A549 (cell line): ENCODE data around the gene WDR20. TPM values are rescaled to one million over a fixed set of nuclear protein-coding genes. Genes with fewer than 3 reads are reported as not detected.

ENCODE experiments used
- ATAC-seq, 2 experiments: fragments of 200-7000 bp in 1 of 2; fragments of >200 bp in 1 of 2; cut with Nextera tagmentation in 1 of 2; cut with Tn5 transposase in 1 of 2; 3 replicates each; pipeline versions ENCODE4 v1.8.0 to v1.9.1; 2018 to 2020; ENCODE audit warnings: mild to moderate bottlenecking in 1 of 2, moderate library complexity in 1 of 2
- CTCF ChIA-PET: fragments of 300-600 bp; sonication (Branson Sonifier 250); formaldehyde crosslinking; extraction: SDS; loops from one replicate; lab custom pipeline; 2021; ENCODE audit warnings: antibody characterized with exemption, inconsistent platforms; lab: Yijun Ruan, JAX
- POLR2A ChIA-PET: fragments of 350-600 bp; formaldehyde crosslinking; extraction: SDS; loops from one replicate; lab custom pipeline; 2021; ENCODE audit warnings: antibody characterized with exemption, inconsistent platforms; lab: Yijun Ruan, JAX
- DNase-seq, 2 experiments: peaks; one replicate each; pipeline versions ENCODE4 v3.0.0 to v3.0.0-alpha.2; 2011 to 2016; ENCODE audit warnings: low read depth in 1 of 2, low spot score in 1 of 2
- FAIRE-seq: peaks from 2 replicates; lab custom pipeline; 2011; peaks lifted over from hg19 to GRCh38; lab: Jason Lieb, UNC
- H3K27ac ChIP-seq, 2 experiments: fragments of >200 bp; sonication (Bioruptor Twin); formaldehyde crosslinking; 3 replicates each; pipeline ENCODE4 v1.5.1; 2016 to 2017
- H3K4me1 ChIP-seq: fragments of >200 bp; sonication (Bioruptor Twin); formaldehyde crosslinking; 3 replicates; pipeline ENCODE4 v1.6.1; 2016
- H3K4me2 ChIP-seq: fragments of >200 bp; sonication (Bioruptor Twin); formaldehyde crosslinking; 3 replicates; pipeline ENCODE4 v1.6.1; 2016
- H3K4me3 ChIP-seq: fragments of >200 bp; sonication (Bioruptor Twin); formaldehyde crosslinking; 3 replicates; pipeline ENCODE4 v1.5.1; 2016
- H3K9me3 ChIP-seq: fragments of >200 bp; sonication (Bioruptor Twin); formaldehyde crosslinking; 3 replicates; pipeline ENCODE4 v1.6.1; 2016
- BHLHE40 ChIP-seq: IDR thresholded peaks from 2 replicates; pipeline ENCODE4 v1.6.1; 2012; ENCODE audit warnings: low read depth, low read length, inconsistent platforms
- CBX2 ChIP-seq: fragments of 200-600 bp; sonication (generic); IDR thresholded peaks from 2 replicates; pipeline ENCODE4 v1.6.1; 2016; ENCODE audit warnings: low read depth, mild to moderate bottlenecking, borderline replicate concordance
- CHD4 ChIP-seq: fragments of 200-600 bp; sonication (generic); IDR thresholded peaks from 2 replicates; pipeline ENCODE4 v1.6.1; 2016; ENCODE audit warnings: antibody characterized with exemption, mild to moderate bottlenecking, borderline replicate concordance
- EHF ChIP-seq: fragments of 250-450 bp; sonication (Bioruptor Pico); IDR thresholded peaks from 2 replicates; pipeline ENCODE4 v1.5.0; 2020; ENCODE audit warnings: mild to moderate bottlenecking
- EP300 ChIP-seq, 2 experiments: fragments of >200 bp; sonication (Bioruptor Twin); formaldehyde crosslinking; IDR thresholded peaks; 2 replicates in 1 of 2; 3 replicates in 1 of 2; pipeline ENCODE4 v1.6.1; 2016 to 2017
- FOSB ChIP-seq: fragments of 250-450 bp; sonication (Bioruptor Pico); IDR thresholded peaks from 2 replicates; pipeline ENCODE4 v1.5.0; 2020; ENCODE audit warnings: mild to moderate bottlenecking, moderate library complexity
- HOXB13 ChIP-seq: fragments of 250-450 bp; sonication (Bioruptor Pico); IDR thresholded peaks from 2 replicates; pipeline ENCODE4 v1.5.0; 2020; ENCODE audit warnings: low read depth, mild to moderate bottlenecking, moderate library complexity
- HOXB5 ChIP-seq: fragments of 250-450 bp; sonication (Bioruptor Pico); IDR thresholded peaks from 2 replicates; pipeline ENCODE4 v1.5.0; 2020; ENCODE audit warnings: mild to moderate bottlenecking, moderate library complexity
- JUN ChIP-seq, 2 experiments: fragments of >200 bp; sonication (Bioruptor Twin); formaldehyde crosslinking; IDR thresholded peaks; 2 replicates in 1 of 2; 3 replicates in 1 of 2; pipeline ENCODE4 v1.6.1; 2016 to 2017
- JUNB ChIP-seq: fragments of >200 bp; sonication (Bioruptor Twin); formaldehyde crosslinking; IDR thresholded peaks from 2 replicates; pipeline ENCODE4 v1.6.1; 2016
- MAFK ChIP-seq: fragments of 450-650 bp; IDR thresholded peaks from 2 replicates; pipeline ENCODE4 v1.6.1; 2014; ENCODE audit not compliant: partially characterized antibody
- MAZ ChIP-seq: fragments of 150-350 bp; IDR thresholded peaks from 2 replicates; pipeline ENCODE4 v1.6.1; 2014; ENCODE audit warnings: antibody characterized with exemption, low read depth, low read length, borderline replicate concordance
- MYC ChIP-seq: IDR thresholded peaks from 2 replicates; pipeline ENCODE4 v1.6.1; 2012; ENCODE audit warnings: mild to moderate bottlenecking, inconsistent platforms, low read length, improper control_type of control experiment, borderline replicate concordance
- NFE2L2 ChIP-seq: fragments of 150-350 bp; conservative IDR thresholded peaks from 2 replicates; pipeline ENCODE4 v1.6.1; 2014; ENCODE audit warnings: low read length
- RAD21 ChIP-seq, 2 experiments: fragments of >200 bp in 1 of 2; sonication (Bioruptor Twin) in 1 of 2; formaldehyde crosslinking in 1 of 2; IDR thresholded peaks in 1 of 2; conservative IDR thresholded peaks in 1 of 2; 2 replicates in 1 of 2; 3 replicates in 1 of 2; pipeline ENCODE4 v1.6.1; 2012 to 2018; ENCODE audit warnings: inconsistent platforms in 1 of 2
- RCOR1 ChIP-seq: fragments of 150-350 bp; IDR thresholded peaks from 2 replicates; pipeline ENCODE4 v1.6.1; 2014; ENCODE audit warnings: antibody characterized with exemption, low read length, low read depth
- RNF2 ChIP-seq: fragments of 200-600 bp; sonication (generic); IDR thresholded peaks from 2 replicates; pipeline ENCODE4 v1.6.1; 2016; ENCODE audit warnings: low read depth, mild to moderate bottlenecking, antibody characterized with exemption, moderate library complexity, borderline replicate concordance
- ZFP36 ChIP-seq: fragments of 450-650 bp; IDR thresholded peaks from 2 replicates; pipeline ENCODE4 v1.6.1; 2014; ENCODE audit warnings: borderline replicate concordance; ENCODE audit not compliant: partially characterized antibody
- ZNF302 ChIP-seq: fragments of 250-450 bp; sonication (Bioruptor Pico); IDR thresholded peaks from 2 replicates; pipeline ENCODE4 v1.9.0; 2021; ENCODE audit warnings: inconsistent platforms, mild to moderate bottlenecking, moderate library complexity
- WGBS: methylation state at CpG from one replicate; pipeline ENCODE4 v1.1.6; 2017; ENCODE audit errors: missing lambda C conversion rate; 5-methylcytosine and 5-hydroxymethylcytosine counted together
- polyA plus RNA-seq, 4 experiments: library from polyadenylated mRNA; depleted of rRNA in 3 of 4; stranded (reverse); fragments of >200 nt; fragmentation: RNase III in 1 of 4; extraction: RNeasy Plus Mini Kit Qiagen cat#74134 plus additional on column Dnase treatment in 1 of 4; gene quantifications; 2 replicates in 3 of 4; 3 replicates in 1 of 4; pipeline ENCODE4 v1.2.3, GENCODE V29; 2011 to 2017
- TF ChIP-seq, protein P1 (sequence below): fragments of 450-650 bp; IDR thresholded peaks from 2 replicates; pipeline ENCODE4 v1.6.1; 2014; ENCODE audit warnings: antibody characterized with exemption
- TF ChIP-seq, protein P2 (sequence below): IDR thresholded peaks from 2 replicates; pipeline ENCODE4 v1.6.1; 2012
- TF ChIP-seq, protein P3 (sequence below): fragments of >200 bp; sonication (Bioruptor Twin); formaldehyde crosslinking; IDR thresholded peaks from 3 replicates; pipeline ENCODE4 v1.6.1; 2016

The WDR20 gene
- polyA plus RNA-seq, 2 of the 4 experiments (the other 2 are of a cell fraction): 19.5 to 20.6 TPM

DNA sequence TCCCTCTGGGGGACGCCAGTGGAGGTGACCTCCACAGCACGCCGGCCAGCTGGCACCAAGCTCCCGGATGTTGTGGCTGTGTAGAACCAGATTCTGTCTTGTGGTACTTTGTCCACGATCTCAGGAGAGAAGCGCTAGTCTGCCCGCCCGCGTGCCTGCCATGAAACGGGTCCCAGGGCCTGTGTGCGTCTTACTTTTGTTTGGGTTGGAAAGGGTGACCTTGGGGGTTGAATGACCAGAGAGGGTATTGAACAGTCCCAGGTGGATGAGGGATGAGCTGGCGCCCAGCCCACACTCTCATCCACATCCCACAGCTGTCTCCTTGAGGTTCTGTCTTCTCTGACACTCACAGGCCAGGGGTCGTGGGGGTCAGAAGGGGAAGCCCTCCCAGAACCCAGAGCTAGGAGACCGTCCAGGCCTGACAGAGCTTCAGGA is 78.3 kb downstream of the WDR20 start (continued):
- TF ChIP-seq RAD21 (conservative IDR thresholded peaks at IDR 0.05 in 1 of 2, IDR thresholded peaks at IDR 0.05 in 1 of 2) (no peak), FOSB (CRISPR knock-in tag) (no peak), MAZ (no peak), HOXB5 (CRISPR knock-in tag) (no peak), NFE2L2 (no peak), EHF (CRISPR knock-in tag) (no peak), RNF2 (no peak), JUN (IDR thresholded peaks at IDR 0.05) (no peak), MAFK (no peak), RCOR1 (no peak)
- TF ChIP-seq, protein P1, sequence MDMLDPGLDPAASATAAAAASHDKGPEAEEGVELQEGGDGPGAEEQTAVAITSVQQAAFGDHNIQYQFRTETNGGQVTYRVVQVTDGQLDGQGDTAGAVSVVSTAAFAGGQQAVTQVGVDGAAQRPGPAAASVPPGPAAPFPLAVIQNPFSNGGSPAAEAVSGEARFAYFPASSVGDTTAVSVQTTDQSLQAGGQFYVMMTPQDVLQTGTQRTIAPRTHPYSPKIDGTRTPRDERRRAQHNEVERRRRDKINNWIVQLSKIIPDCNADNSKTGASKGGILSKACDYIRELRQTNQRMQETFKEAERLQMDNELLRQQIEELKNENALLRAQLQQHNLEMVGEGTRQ: no peak
- TF ChIP-seq, protein P2, sequence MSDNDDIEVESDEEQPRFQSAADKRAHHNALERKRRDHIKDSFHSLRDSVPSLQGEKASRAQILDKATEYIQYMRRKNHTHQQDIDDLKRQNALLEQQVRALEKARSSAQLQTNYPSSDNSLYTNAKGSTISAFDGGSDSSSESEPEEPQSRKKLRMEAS: no peak

DNA sequence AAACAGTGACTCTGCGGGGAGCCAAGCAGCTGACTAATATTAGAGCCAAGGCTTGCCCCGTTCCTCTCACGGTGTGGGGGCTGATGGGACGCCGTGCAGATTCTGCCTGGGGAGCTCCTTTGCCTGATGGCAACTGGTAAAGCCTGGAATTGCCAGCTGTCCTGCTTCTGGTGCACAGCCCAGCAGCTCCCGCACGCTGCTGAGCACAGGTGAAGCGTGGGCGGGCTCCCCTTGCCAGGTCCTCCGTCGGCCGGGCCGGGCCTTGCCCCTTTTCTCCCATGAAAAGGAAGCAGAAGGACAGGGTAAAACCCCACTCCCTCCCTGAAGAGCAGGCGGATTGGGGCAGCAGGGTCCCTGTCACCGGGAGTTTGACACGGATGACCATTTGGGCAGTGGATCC is 79.0 kb downstream of the WDR20 start:
- Histone ChIP-seq H3K27ac (no peak overlapping the region), H3K9me3 (no peaks in the 10 kb centered on the region), H3K4me1 (no peaks in the 10 kb centered on the region), H3K4me3 (no peak overlapping the region), H3K4me2 (no peak overlapping the region)
- CTCF ChIA-PET: interaction anchor here (0.9 to 2.8 kb wide), 2 partner anchors 10 to 97 kb away, joined by 3 to 21 read pairs; no protein-coding TSS in a partner anchor
- no peak for TF ChIP-seq HOXB13 (CRISPR knock-in tag)
- no peak for TF ChIP-seq RNF2
- no peak for TF ChIP-seq MYC
- TF ChIP-seq, protein P3, sequence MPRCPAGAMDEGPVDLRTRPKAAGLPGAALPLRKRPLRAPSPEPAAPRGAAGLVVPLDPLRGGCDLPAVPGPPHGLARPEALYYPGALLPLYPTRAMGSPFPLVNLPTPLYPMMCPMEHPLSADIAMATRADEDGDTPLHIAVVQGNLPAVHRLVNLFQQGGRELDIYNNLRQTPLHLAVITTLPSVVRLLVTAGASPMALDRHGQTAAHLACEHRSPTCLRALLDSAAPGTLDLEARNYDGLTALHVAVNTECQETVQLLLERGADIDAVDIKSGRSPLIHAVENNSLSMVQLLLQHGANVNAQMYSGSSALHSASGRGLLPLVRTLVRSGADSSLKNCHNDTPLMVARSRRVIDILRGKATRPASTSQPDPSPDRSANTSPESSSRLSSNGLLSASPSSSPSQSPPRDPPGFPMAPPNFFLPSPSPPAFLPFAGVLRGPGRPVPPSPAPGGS: no peak
- TF ChIP-seq CHD4: no peak
- TF ChIP-seq RCOR1: no peak
- TF ChIP-seq ZNF302 (CRISPR knock-in tag): no peak
- TF ChIP-seq BHLHE40: no peak
- TF ChIP-seq EP300 (IDR thresholded peaks at IDR 0.05): no peak
- no peak for TF ChIP-seq JUN (IDR thresholded peaks at IDR 0.05)
- no peak for TF ChIP-seq NFE2L2
- TF ChIP-seq RAD21 (conservative IDR thresholded peaks at IDR 0.05 in 1 of 2, IDR thresholded peaks at IDR 0.05 in 1 of 2): no peak
- no peak for TF ChIP-seq ZFP36
- POLR2A ChIA-PET: no interaction called here
- FAIRE-seq (no peak), ATAC-seq (no peak; a peak in 1 of 6 replicates), DNase-seq (no peak)
- 90% methylated on average over 16 of the region's 16 CpGs for WGBS

DNA sequence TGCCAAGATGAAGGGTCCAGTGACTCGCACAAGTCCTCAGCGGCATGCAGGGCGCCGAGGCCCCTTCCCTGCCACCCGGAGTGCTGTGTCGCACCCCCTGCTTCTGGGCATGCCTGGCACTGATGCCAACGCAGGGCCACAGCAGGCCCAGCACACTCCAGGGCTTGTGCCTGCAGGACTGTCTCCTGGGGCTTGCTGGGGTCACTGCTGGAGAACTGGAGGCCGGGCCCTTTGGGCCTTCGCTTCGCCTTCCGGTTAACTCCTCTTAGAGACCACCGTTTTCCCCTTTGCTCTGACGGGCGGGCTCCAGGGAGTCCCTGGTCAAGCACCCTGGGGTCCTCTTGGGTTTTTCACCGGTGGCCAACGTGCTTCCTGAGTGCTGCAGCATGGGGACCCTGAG is 79.6 kb downstream of the WDR20 start:
- ChIA-PET CTCF (interaction anchor here (0.9 to 2.8 kb wide), 2 partner anchors 11 to 97 kb away, joined by 3 to 21 read pairs; no protein-coding TSS in a partner anchor), POLR2A (no interaction called here)
- TF ChIP-seq CBX2 (no peak), JUNB (no peak)
- 96% methylated on average over 16 of the region's 16 CpGs for WGBS
- H3K4me1 ChIP-seq: no peaks in the 10 kb centered on the region
- ATAC-seq (peak in 1 of 2 experiments; percentile 16; a peak in 1 of 6 replicates), DNase-seq (no peak), FAIRE-seq (no peak)
- H3K4me2 ChIP-seq: no peak overlapping the region
- H3K9me3 ChIP-seq: no peaks in the 10 kb centered on the region
- no peak overlapping the region for H3K4me3 ChIP-seq
- no peak overlapping the region for H3K27ac ChIP-seq
